HepG2 (cell line): Measurements from ENCODE around the gene AKAP7. TPM values are rescaled to one million over a fixed set of nuclear protein-coding genes. Genes with fewer than 3 reads are reported as not detected.

Experiments used
- AGO2 ChIP-seq: fragments of 200-400 bp; formaldehyde crosslinking; optimal IDR thresholded peaks from 2 replicates; pipeline ENCODE3; 2017; ENCODE audit warnings: mild to moderate bottlenecking, low read depth, low read length, moderate library complexity
- CHCHD3 ChIP-seq: sonication (generic); formaldehyde crosslinking; IDR thresholded peaks from 2 replicates; pipeline ENCODE4 v1.8.0; 2022; ENCODE audit warnings: mild to moderate bottlenecking, missing genetic modification reagents, moderate library complexity
- DPF2 ChIP-seq: sonication (generic); formaldehyde crosslinking; IDR thresholded peaks from 2 replicates; pipeline ENCODE4 v1.4.0; 2020; ENCODE audit warnings: mild to moderate bottlenecking, low read depth, missing genetic modification reagents, borderline replicate concordance
- GATA4 ChIP-seq: sonication (generic); IDR thresholded peaks from 2 replicates; pipeline ENCODE4 v1.6.1; 2016; ENCODE audit warnings: antibody characterized with exemption, low read depth, borderline replicate concordance
- GATAD1 ChIP-seq: IDR thresholded peaks from 2 replicates; pipeline ENCODE4 v1.6.1; 2016; ENCODE audit warnings: missing genetic modification reagents, missing compliant biosample characterization
- HMGA1 ChIP-seq: sonication (generic); formaldehyde crosslinking; conservative IDR thresholded peaks from 2 replicates; pipeline ENCODE4 v1.4.0; 2020; ENCODE audit warnings: missing genetic modification reagents
- JUNB ChIP-seq: sonication (generic); formaldehyde crosslinking; IDR thresholded peaks from 2 replicates; pipeline ENCODE4 v1.8.0; 2022; ENCODE audit warnings: missing genetic modification reagents, mild to moderate bottlenecking, borderline replicate concordance
- JUND ChIP-seq: sonication (generic); formaldehyde crosslinking; IDR thresholded peaks from 2 replicates; pipeline ENCODE4 v1.8.0; 2022; ENCODE audit warnings: mild to moderate bottlenecking, missing genetic modification reagents
- KLF13 ChIP-seq: sonication (generic); formaldehyde crosslinking; IDR thresholded peaks from 2 replicates; pipeline ENCODE4 v1.4.0; 2020; ENCODE audit warnings: mild to moderate bottlenecking, missing genetic modification reagents
- MYC ChIP-seq: sonication (generic); formaldehyde crosslinking; IDR thresholded peaks from 2 replicates; pipeline ENCODE4 v1.9.0; 2021; ENCODE audit warnings: missing genetic modification reagents, borderline replicate concordance
- SRSF4 ChIP-seq: fragments of 200-400 bp; formaldehyde crosslinking; IDR thresholded peaks from one replicate; pipeline ENCODE4 v1.6.1; 2018; ENCODE audit warnings: mild to moderate bottlenecking, low read depth, low read length, moderate library complexity; ENCODE audit not compliant: poor library complexity, severe bottlenecking
- TOE1 ChIP-seq: sonication (generic); formaldehyde crosslinking; IDR thresholded peaks from 2 replicates; pipeline ENCODE4 v1.4.0; 2020; ENCODE audit warnings: mild to moderate bottlenecking, missing genetic modification reagents
- ZBTB38 ChIP-seq: sonication (generic); formaldehyde crosslinking; IDR thresholded peaks from 2 replicates; pipeline ENCODE4 v1.5.1; 2020; ENCODE audit warnings: mild to moderate bottlenecking, missing genetic modification reagents
- ZFP36L2 ChIP-seq: sonication (generic); formaldehyde crosslinking; IDR thresholded peaks from 2 replicates; pipeline ENCODE4 v1.4.0; 2020; ENCODE audit warnings: missing genetic modification reagents
- ZNF20 ChIP-seq: sonication (generic); formaldehyde crosslinking; IDR thresholded peaks from 2 replicates; pipeline ENCODE4 v1.4.0; 2020; ENCODE audit warnings: mild to moderate bottlenecking, moderate library complexity, missing genetic modification reagents
- ZNF329 ChIP-seq: sonication (generic); formaldehyde crosslinking; IDR thresholded peaks from 2 replicates; pipeline ENCODE4 v1.9.0; 2021; ENCODE audit warnings: low read depth, mild to moderate bottlenecking, missing genetic modification reagents
- ZNF567 ChIP-seq: sonication (generic); formaldehyde crosslinking; IDR thresholded peaks from 2 replicates; pipeline ENCODE4 v1.8.1; 2023; ENCODE audit warnings: mild to moderate bottlenecking, missing genetic modification reagents, borderline replicate concordance
- ZNF7 ChIP-seq: IDR thresholded peaks from 2 replicates; pipeline ENCODE4 v1.6.1; 2016; ENCODE audit warnings: missing biosample characterization, missing genetic modification reagents
- polyA plus RNA-seq, 8 experiments: library from polyadenylated mRNA; depleted of rRNA in 3 of 8; stranded (reverse) in 7 of 8; unstranded in 1 of 8; fragments of >200 nt; fragmentation: Illumina TruSeq in 4 of 8; extraction: Trizol in 4 of 8; gene quantifications; 2 replicates each; pipeline versions ENCODE4 v1.2.1 to v1.2.3, GENCODE V29; 2011 to 2016; ENCODE audit warnings: low read depth in 4 of 8, missing spikeins in 1 of 8, mixed read lengths in 1 of 8; ENCODE audit not compliant: insufficient read depth in 1 of 8
- total RNA-seq, 5 experiments: library from RNA; depleted of rRNA; stranded (reverse); fragments of >200 nt; fragmentation: Illumina TruSeq; extraction: Trizol; gene quantifications; 2 replicates each; pipeline ENCODE4 v1.2.3, GENCODE V29; 2016; ENCODE audit warnings: low read depth in 1 of 5
- TF ChIP-seq, protein P1 (sequence below): sonication (generic); formaldehyde crosslinking; IDR thresholded peaks from 2 replicates; pipeline ENCODE4 v1.5.0; 2020; ENCODE audit warnings: mild to moderate bottlenecking, missing genetic modification reagents, moderate library complexity
- TF ChIP-seq, protein P2 (sequence below): IDR thresholded peaks from 2 replicates; pipeline ENCODE4 v1.6.1; 2016; ENCODE audit warnings: control low read depth
- TF ChIP-seq, protein P3 (sequence below): sonication (generic); formaldehyde crosslinking; IDR thresholded peaks from 2 replicates; pipeline ENCODE4 v1.8.0; 2022; ENCODE audit warnings: missing genetic modification reagents, mild to moderate bottlenecking, borderline replicate concordance
- TF ChIP-seq, protein P4 (sequence below): sonication (generic); formaldehyde crosslinking; IDR thresholded peaks from 2 replicates; pipeline ENCODE4 v1.4.0; 2020; ENCODE audit warnings: missing genetic modification reagents, borderline replicate concordance
- TF ChIP-seq, protein P5 (sequence below): sonication (generic); formaldehyde crosslinking; IDR thresholded peaks from 2 replicates; pipeline ENCODE4 v1.4.0; 2020; ENCODE audit warnings: missing genetic modification reagents

The AKAP7 gene
- total and polyA plus RNA-seq, 2 of the 13 experiments (the other 11 are each of a cell fraction or from before 2014, with no cell fraction given): 3.6 to 11.7 TPM

DNA sequence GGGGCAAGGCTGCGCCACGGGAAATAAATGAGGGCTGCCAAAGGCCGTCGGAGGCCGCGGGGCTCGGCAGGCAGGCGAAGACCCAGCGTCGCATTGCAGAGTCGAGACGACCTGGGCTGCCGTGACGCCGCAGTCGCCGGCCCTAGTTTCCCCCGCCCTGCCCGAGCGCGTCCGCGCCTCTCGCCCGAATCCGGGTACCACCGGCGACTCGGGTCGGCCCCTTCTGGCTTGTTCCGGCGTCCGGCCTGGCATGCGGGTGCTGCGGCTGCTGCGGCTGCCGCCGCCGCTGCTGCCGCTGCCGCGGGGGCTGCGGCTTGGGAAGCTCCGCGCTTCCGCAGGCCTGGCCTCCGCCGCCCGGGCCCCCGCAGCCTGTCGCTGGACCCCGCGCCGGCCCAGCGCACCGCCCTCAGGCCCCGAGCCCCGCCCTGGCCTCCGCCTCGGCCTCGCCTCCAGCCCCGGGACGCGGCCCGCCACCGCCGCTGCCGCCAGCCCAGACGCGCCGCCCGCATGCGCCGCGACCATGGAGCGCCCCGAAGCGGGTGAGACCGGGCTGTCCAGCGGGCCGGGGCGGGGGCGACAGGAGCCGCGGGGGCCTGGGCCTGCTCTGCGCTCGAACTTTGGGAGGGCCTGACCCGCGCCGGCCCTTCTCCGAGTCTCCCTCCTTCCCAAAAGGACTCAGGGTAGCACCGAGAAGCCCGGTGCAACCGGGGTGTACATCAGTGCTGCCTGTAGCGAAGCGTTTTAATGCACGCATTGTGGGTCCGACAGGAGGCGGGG is at the start of gene AKAP7 (continued):
- TF ChIP-seq, protein P1, sequence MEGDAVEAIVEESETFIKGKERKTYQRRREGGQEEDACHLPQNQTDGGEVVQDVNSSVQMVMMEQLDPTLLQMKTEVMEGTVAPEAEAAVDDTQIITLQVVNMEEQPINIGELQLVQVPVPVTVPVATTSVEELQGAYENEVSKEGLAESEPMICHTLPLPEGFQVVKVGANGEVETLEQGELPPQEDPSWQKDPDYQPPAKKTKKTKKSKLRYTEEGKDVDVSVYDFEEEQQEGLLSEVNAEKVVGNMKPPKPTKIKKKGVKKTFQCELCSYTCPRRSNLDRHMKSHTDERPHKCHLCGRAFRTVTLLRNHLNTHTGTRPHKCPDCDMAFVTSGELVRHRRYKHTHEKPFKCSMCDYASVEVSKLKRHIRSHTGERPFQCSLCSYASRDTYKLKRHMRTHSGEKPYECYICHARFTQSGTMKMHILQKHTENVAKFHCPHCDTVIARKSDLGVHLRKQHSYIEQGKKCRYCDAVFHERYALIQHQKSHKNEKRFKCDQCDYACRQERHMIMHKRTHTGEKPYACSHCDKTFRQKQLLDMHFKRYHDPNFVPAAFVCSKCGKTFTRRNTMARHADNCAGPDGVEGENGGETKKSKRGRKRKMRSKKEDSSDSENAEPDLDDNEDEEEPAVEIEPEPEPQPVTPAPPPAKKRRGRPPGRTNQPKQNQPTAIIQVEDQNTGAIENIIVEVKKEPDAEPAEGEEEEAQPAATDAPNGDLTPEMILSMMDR (CRISPR knock-in tag): no peak; the same call in none of the 2 replicates
- TF ChIP-seq, protein P2, sequence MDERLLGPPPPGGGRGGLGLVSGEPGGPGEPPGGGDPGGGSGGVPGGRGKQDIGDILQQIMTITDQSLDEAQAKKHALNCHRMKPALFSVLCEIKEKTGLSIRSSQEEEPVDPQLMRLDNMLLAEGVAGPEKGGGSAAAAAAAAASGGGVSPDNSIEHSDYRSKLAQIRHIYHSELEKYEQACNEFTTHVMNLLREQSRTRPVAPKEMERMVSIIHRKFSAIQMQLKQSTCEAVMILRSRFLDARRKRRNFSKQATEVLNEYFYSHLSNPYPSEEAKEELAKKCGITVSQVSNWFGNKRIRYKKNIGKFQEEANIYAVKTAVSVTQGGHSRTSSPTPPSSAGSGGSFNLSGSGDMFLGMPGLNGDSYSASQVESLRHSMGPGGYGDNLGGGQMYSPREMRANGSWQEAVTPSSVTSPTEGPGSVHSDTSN (CRISPR knock-in tag): no peak
- TF ChIP-seq ZNF20 (CRISPR knock-in tag) (no peak; the same call in 1 of the 2 replicates), DPF2 (no peak), JUND (CRISPR knock-in tag) (no peak), AGO2 (no peak), GATA4 (peak; percentile 46; the same call in 1 of the 2 replicates), ZNF329 (CRISPR knock-in tag) (peak; percentile 57), CHCHD3 (no peak), MYC (CRISPR knock-in tag) (peak; percentile 71; the same call in 1 of the 2 replicates), TOE1 (CRISPR knock-in tag) (no peak), HMGA1 (CRISPR knock-in tag) (no peak), ZBTB38 (CRISPR knock-in tag) (peak; percentile 19; the same call in 1 of the 2 replicates), KLF13 (no peak), SRSF4 (no peak), GATAD1 (0 out of 2 replicates have a peak, but pooled peaks have one; percentile 32), JUNB (CRISPR knock-in tag) (no peak), ZFP36L2 (CRISPR knock-in tag) (0 out of 2 replicates have a peak, but pooled peaks have one; percentile 36), ZNF7 (CRISPR knock-in tag) (no peak), ZNF567 (no peak)
- TF ChIP-seq, protein P3, sequence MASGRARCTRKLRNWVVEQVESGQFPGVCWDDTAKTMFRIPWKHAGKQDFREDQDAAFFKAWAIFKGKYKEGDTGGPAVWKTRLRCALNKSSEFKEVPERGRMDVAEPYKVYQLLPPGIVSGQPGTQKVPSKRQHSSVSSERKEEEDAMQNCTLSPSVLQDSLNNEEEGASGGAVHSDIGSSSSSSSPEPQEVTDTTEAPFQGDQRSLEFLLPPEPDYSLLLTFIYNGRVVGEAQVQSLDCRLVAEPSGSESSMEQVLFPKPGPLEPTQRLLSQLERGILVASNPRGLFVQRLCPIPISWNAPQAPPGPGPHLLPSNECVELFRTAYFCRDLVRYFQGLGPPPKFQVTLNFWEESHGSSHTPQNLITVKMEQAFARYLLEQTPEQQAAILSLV (CRISPR knock-in tag): peak; percentile 52; the same call in 1 of the 2 replicates
- TF ChIP-seq, protein P4, sequence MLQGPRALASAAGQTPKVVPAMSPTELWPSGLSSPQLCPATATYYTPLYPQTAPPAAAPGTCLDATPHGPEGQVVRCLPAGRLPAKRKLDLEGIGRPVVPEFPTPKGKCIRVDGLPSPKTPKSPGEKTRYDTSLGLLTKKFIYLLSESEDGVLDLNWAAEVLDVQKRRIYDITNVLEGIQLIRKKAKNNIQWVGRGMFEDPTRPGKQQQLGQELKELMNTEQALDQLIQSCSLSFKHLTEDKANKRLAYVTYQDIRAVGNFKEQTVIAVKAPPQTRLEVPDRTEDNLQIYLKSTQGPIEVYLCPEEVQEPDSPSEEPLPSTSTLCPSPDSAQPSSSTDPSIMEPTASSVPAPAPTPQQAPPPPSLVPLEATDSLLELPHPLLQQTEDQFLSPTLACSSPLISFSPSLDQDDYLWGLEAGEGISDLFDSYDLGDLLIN (CRISPR knock-in tag): no peak
- TF ChIP-seq, protein P5, sequence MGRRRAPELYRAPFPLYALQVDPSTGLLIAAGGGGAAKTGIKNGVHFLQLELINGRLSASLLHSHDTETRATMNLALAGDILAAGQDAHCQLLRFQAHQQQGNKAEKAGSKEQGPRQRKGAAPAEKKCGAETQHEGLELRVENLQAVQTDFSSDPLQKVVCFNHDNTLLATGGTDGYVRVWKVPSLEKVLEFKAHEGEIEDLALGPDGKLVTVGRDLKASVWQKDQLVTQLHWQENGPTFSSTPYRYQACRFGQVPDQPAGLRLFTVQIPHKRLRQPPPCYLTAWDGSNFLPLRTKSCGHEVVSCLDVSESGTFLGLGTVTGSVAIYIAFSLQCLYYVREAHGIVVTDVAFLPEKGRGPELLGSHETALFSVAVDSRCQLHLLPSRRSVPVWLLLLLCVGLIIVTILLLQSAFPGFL (CRISPR knock-in tag): no peak
